ENCODE measurements around the gene MAP3K13. TPM values are rescaled to one million over a fixed set of nuclear protein-coding genes. Genes with fewer than 3 reads are reported as not detected.

Gene MAP3K13
- total RNA-seq, 1 donor from 2014 or later, result 40.3 TPM

- no peak for DNase-seq (ENCODE audit: low spot score in 2 of 2, unreplicated experiment in 2 of 2)
- peaks cover 29% of the 10 kb centered on the region for H3K4me1 Mint-ChIP-seq
- no peak overlapping the region for H3K4me3 Mint-ChIP-seq
- no peak overlapping the region for H3K27ac Mint-ChIP-seq
- H3K36me3 Mint-ChIP-seq, result peaks cover 5% of the 10 kb centered on the region
- no peaks in the 10 kb centered on the region for H3K27me3 Mint-ChIP-seq (ENCODE audit: low read depth)
- H3K9me3 Mint-ChIP-seq, result no peaks in the 10 kb centered on the region
- TF ChIP-seq CTCF (IDR thresholded peaks at IDR 0.05; ENCODE audit: unreplicated experiment), result no peak
These were observed 35.9 kb upstream of the MAP3K13 start for GRCh38 chr3:185327062-185327461.

GRCh38 chr3:185328324-185329004, 34.5 kb upstream of the MAP3K13 start:
- no peak for DNase-seq (ENCODE audit: low spot score in 2 of 2, unreplicated experiment in 2 of 2)
- H3K9me3 Mint-ChIP-seq, result no peaks in the 10 kb centered on the region
- H3K4me1 Mint-ChIP-seq, result peaks cover 34% of the 10 kb centered on the region
- peaks cover 5% of the 10 kb centered on the region for H3K36me3 Mint-ChIP-seq
- no peak for TF ChIP-seq CTCF (IDR thresholded peaks at IDR 0.05; ENCODE audit: unreplicated experiment)
- H3K27ac Mint-ChIP-seq, result peak overlapping the region; percentile 86
- no peaks in the 10 kb centered on the region for H3K27me3 Mint-ChIP-seq (ENCODE audit: low read depth)
- H3K4me3 Mint-ChIP-seq, result peak overlapping the region; percentile 15

GRCh38 chr3:185330238-185330637, 32.7 kb upstream of the MAP3K13 start:
- Mint-ChIP-seq H3K27me3 (ENCODE audit: low read depth) (no peaks in the 10 kb centered on the region), H3K9me3 (no peaks in the 10 kb centered on the region), H3K36me3 (peaks cover 8% of the 10 kb centered on the region), H3K27ac (peak overlapping the region; percentile 21), H3K4me3 (no peak overlapping the region), H3K4me1 (peaks cover 34% of the 10 kb centered on the region)
- DNase-seq (ENCODE audit: low spot score in 2 of 2, unreplicated experiment in 2 of 2), result no peak
- TF ChIP-seq CTCF (IDR thresholded peaks at IDR 0.05; ENCODE audit: unreplicated experiment), result no peak

- no peak for DNase-seq (ENCODE audit: low spot score in 2 of 2, unreplicated experiment in 2 of 2)
- H3K4me1 Mint-ChIP-seq, result peaks cover 34% of the 10 kb centered on the region
- H3K4me3 Mint-ChIP-seq, result no peak overlapping the region
- H3K36me3 Mint-ChIP-seq, result peaks cover 7% of the 10 kb centered on the region
- H3K27me3 Mint-ChIP-seq (ENCODE audit: low read depth), result no peaks in the 10 kb centered on the region
- TF ChIP-seq CTCF (IDR thresholded peaks at IDR 0.05; ENCODE audit: unreplicated experiment), result no peak
- no peaks in the 10 kb centered on the region for H3K9me3 Mint-ChIP-seq
- peak overlapping the region; percentile 72 for H3K27ac Mint-ChIP-seq
These were observed 32.3 kb upstream of the MAP3K13 start for GRCh38 chr3:185330644-185331043.

- no peak for DNase-seq (ENCODE audit: low spot score in 2 of 2, unreplicated experiment in 2 of 2)
- Mint-ChIP-seq H3K4me1 (peaks cover 37% of the 10 kb centered on the region), H3K27ac (peak overlapping the region; percentile 87), H3K9me3 (no peaks in the 10 kb centered on the region), H3K27me3 (ENCODE audit: low read depth) (no peaks in the 10 kb centered on the region), H3K4me3 (no peak overlapping the region), H3K36me3 (peaks cover 3% of the 10 kb centered on the region)
- no peak for TF ChIP-seq CTCF (IDR thresholded peaks at IDR 0.05; ENCODE audit: unreplicated experiment)
These were observed 30.8 kb upstream of the MAP3K13 start for GRCh38 chr3:185332026-185332735.
